Fibroblast of skin of scalp (primary cell): ENCODE results near the gene ZBED4.

Source experiments
- DNase-seq: peaks from one replicate; pipeline ENCODE4 v3.0.0-alpha.2; 2013

Gene ZBED4

GRCh38 chr22:49938565-49939136 is 85.0 kb downstream of the ZBED4 start:
- DNase-seq: no peak
